NCI-H524 treated with DMSO at 0.1 percent for 48 hours (cell line): Measurements from ENCODE around the gene PARK7.
"Not testable (repeated sequence)": the region's sequence is repeated elsewhere in the genome, so short reads cannot be mapped to it uniquely, and the experiment has no call there.

Source experiments
- DNase-seq: peaks from one replicate; lab custom pipeline; 2025; lab: John Stamatoyannopoulos, UW

The PARK7 gene

DNA sequence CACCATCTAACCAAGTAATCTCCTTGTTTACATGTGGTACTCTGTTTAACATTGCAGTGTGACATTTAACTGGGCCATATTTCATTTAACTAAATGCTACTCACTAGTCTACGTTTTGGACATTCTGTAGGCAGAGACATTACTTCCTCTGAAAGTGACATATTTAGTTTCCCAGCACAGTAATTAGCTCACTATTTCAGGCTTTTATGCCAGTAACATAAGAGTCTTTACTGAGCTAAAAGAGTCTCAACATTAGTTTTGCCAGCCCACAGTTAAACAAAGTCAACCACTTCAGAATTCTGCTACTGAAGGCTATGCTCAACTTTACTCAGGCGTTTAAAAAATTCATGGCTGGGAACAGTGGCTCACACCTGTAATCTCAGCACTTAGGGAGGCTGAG, 18.3 kb upstream of the PARK7 start:
- no peak for DNase-seq

DNA sequence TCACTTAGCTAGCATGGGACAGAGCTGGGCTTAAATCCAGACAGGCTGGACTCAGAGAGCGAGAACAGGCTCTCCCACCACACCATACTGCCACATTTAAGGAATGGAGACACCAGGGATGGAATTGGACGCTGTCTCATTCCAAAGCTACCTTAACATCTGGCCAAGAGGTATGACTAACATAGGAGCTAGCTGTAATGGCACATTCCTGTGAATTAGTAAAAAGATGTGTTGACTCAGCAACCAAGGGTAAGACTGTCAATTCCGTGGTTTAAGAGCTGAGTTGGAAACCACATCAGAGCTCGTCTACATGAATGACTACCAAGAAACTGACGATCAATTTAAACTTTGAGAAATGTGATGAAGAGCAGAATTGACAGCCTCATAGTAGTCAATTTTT, 12.6 kb upstream of the PARK7 start:
- DNase-seq = no peak

DNA sequence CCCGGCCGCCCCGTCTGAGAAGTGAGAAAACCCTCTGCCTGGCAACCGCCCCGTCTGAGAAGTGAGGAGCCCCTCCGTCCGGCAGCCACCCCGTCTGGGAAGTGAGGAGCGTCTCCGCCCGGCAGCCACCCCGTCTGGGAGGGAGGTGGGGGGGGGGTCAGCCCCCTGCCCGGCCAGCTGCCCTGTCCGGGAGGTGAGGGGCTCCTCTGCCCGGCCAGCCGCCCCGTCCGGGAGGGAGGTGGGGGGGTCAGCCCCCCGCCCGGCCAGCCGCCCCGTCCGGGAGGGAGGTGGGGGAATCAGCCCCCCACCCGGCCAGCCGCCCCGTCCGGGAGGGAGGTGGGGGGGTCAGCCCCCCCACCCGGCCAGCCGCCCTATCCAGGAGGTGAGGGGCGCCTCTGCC, 8.7 kb upstream of the PARK7 start:
- not testable (repeated sequence) for DNase-seq

DNA sequence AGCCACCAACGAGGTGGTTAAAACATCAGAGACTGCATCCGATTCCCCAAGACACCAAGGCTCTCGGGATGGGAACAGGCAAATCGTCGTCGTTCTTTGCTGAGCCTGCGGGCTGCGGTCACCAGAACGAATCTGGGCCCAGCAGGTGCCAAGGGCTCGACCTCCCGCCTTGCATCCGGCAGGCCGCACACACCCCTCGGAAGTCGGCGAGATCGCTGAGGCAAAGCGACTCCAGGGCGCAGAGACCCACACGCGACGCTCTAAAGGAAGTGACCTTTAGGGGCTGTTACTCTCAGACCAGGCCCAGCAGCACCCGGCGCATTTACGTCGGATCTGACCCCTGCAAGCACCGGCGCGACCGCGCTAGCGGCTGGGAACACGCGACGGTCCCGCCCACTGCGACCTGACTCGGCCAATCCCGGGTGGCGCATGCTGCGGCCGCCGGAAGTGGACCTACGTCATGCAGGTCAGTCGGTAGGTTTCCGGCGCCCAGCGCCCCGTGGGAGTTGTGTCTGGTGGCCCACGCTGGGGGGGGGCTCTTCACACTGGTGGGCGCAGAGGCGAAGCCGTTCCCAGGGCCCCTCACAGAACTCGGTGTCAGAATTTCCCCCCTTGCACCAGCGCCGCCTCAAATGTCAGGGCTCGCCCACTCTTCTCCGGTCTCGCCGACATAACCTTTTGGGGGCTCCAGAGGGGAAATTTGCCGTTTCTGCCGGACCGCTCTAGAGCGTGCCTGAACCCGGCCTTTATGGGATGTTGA, 7.5 kb upstream of the PARK7 start:
- DNase-seq = no peak

DNA sequence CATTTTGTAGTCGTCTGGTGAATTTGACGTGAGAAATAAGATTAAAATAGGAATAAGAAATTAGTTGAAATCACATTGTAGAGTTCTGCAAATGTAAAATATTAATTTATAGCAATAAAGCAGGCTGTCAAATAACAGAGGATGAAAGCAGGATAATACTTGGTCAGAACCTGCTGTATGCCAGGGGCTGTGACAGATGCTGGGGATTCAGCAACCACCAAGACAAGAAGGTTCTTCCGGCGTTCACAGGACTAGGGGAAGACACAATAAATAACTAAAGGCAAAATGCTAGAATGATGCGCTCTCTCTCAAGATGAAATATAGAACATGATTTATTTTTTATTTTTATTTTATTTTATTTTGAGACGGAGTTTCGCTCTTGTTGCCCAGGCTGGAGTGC, 6.8 kb upstream of the PARK7 start:
- no peak for DNase-seq

GRCh38 chr1:7956218-7957032, 5.1 kb upstream of the PARK7 start:
- no peak for DNase-seq

- DNase-seq = no peak
These were observed 1.3 kb upstream of the PARK7 start for GRCh38 chr1:7960165-7960564.

DNA sequence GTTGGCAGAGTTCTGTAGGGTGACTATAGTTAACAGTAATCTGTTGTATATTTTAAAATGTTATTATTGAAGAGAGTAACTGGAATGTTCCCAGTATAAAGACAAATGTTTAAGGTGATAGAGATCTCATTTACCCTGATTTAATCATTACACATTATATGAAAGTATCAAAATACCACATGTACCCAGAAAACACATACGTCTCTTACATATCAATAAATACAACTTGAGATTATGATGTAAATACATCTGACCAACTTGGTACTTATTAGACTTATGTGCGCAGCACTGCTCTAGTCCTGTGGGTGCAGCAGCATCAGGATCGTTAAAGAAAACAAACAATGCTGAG, 670 bp upstream of the PARK7 start:
- no peak for DNase-seq

- no peak for DNase-seq
These were observed 464 bp downstream of the PARK7 start for GRCh38 chr1:7962014-7962335.

DNA sequence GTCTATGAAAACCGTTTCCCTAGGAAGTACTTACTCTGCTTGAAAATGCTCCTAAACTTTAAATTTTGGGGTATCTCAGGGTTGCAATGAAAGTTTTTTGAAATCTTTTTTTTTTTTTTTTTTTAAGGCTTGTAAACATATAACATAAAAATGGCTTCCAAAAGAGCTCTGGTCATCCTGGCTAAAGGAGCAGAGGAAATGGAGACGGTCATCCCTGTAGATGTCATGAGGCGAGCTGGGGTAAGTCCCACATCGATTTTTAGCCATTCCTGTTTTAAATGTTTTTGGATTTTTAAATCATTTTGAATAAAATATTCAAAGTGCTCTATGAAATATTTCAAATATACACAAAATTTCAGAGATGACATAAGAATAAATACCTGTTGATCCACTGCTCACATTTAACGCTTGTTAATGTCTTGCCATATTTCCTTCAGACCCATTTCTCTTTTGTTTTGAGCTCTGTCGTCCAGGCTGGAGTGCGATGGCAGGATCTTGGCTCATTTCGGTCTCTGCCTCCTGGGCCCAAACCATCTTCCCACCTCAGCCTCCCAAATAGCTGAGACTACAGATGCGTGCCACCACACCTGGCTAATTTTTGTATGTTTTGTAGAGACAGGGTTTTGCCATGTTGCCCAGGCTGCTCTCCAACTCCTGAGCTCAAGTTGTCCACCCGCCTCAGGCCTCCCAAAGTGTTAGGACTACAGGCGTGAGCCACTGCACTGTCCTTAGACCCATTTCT, 1.3 kb downstream of the PARK7 start:
- DNase-seq = no peak

DNA sequence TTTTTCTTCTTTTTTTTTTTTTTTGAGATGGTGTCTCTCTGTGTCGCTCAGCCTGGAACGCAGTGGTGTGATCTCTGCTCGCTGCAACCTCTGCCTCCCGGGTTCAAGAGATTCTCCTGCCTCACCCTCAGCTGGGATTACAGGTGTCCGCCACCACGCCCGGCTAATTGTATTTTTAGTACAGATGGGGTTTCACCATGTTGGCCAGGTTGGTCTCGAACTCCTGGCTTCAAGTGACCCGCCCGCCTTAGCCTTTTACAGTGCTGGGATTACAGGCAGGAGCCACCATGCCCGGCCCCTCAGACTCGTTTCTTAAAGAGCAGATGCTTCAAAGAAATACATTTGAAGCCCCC, 1.8 kb downstream of the PARK7 start:
- DNase-seq = not testable (repeated sequence)

DNA sequence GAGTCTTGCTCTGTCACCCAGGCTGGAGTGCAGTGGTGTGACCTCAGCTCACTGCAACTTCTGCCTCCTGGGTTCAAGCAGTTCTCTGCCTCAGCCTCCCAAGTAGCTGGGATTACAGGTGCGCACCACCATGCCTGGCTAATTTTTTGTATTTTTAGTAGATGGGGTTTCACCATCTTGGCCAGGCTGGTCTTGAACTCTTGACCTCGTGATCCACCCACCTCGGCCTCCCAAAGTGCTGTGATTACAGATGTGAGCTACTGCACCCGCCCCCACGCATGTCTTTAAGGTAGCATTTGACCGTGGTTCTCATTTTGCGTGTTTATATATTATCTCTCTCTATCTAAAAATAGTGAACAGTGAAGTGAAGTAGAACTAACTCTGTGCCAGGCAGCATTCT, 2.3 kb downstream of the PARK7 start:
- not testable (repeated sequence) for DNase-seq

GRCh38 chr1:7964476-7964875, 3.0 kb downstream of the PARK7 start:
- DNase-seq = no peak

DNA sequence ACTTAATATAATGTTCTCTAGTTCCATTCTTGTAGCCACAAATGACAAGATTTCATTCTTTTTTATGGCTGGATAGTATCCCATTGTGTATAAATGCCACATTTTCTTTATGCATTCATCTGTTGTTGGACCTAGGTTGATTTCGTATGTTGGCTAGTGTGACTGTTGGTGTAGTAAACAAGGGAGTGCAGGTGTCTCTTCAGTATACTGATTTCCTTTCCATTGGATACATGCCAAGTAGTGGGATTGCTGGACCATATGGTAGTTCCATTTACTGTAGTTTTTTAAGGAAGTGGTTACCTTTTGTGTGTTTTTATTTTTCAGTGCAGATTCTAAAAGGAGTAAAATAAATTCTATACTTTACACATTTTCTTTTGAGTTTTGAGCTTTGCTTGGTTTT, 5.7 kb downstream of the PARK7 start:
- peak; percentile 15 for DNase-seq

DNA sequence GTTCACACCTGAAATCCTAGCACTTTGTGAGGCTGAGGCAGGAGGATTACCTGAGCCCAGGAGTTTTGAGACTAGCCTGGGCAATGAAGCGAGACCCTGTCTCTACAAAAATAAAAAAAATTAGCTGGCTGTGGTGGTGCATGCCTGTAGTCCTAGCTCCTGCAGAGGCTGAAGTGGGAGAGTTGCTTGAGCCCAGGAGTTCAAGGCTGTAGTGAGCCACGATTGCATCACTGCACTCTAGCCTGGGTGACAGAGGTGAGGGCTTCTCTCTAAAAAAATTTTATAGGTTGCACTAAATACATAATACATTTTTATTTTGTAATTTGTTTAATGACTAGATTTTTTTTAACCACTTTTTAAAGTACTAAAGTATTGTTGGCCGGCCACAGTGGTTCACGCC, 6.1 kb downstream of the PARK7 start:
- no peak for DNase-seq

DNA sequence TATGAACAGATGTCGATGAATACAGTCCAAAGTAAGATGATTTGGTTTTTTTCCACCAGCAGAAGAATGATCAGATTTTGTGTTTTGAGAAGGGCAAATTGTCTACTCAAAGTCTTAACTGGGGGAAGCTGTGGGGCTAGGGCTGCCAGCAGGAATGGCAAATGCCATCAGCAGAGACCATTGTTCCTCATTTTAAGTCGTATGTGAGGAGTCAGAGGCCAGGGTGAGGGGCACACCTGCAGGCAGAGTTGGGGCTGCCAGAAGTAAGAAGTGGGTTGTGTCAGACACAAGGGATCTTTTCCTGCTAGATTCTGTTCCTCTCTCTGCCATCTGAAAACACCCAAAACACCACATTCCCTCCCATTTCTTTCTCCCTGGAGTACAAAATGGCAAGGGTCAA, 8.7 kb downstream of the PARK7 start:
- no peak for DNase-seq

DNA sequence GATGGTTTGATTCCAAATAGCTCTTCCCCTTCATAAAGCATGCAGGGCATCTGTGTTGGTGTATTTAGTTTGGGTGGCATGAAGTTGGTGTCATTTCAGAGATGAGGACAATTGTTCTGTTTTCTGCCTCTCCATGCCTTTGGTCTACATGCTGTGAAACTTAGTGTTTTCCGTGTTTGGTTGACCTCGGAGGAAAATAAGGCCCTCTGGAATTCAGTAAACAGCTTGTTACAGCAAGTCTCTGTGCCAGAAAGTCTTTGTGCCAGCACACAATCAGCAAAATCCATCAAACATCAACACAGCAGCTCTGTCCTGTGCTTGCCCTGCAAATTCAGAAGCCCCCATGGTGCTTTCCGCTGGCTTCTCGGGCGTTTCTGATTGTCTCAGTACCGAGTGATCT, 9.5 kb downstream of the PARK7 start:
- DNase-seq = no peak

- no peak for DNase-seq
These were observed 10.8 kb downstream of the PARK7 start for GRCh38 chr1:7972285-7972684.

GRCh38 chr1:7973086-7973485, 11.6 kb downstream of the PARK7 start:
- no peak for DNase-seq

- DNase-seq = no peak
These were observed 13.8 kb downstream of the PARK7 start for GRCh38 chr1:7975212-7975865.

DNA sequence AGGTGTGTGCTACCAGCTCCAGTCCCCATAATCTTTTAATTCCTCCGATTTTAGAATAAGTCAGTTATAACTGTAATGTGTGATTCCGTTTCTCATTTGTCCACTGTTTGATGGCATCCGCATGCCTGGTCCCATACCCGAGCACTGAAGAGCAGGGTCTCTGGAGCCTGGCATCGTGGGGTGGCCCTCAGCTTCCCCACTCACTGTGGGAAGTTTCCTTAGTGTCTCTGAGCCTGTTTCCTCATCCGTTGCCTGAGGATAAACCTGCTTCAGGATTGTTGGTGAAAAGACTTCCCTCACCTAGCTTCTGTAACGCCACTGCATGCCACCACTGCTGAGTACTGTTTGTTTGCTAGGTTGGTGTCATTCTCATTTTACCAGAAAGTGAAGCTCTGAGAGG, 19.5 kb downstream of the PARK7 start:
- DNase-seq = no peak

GRCh38 chr1:7983086-7983778, 21.7 kb downstream of the PARK7 start:
- no peak for DNase-seq
